GM18511 (cell line): ENCODE results near the gene SIPA1.

Experiments
- ATAC-seq: cut with Tn5 transposase; IDR thresholded peaks from one replicate; pipeline ENCODE4 v1.9.1; 2021; ENCODE audit warnings: mild to moderate bottlenecking, moderate library complexity; ENCODE audit not compliant: unreplicated experiment

The SIPA1 gene

GRCh38 chr11:65607614-65608426, 30.1 kb upstream of the SIPA1 start:
- ATAC-seq, result no peak

DNA sequence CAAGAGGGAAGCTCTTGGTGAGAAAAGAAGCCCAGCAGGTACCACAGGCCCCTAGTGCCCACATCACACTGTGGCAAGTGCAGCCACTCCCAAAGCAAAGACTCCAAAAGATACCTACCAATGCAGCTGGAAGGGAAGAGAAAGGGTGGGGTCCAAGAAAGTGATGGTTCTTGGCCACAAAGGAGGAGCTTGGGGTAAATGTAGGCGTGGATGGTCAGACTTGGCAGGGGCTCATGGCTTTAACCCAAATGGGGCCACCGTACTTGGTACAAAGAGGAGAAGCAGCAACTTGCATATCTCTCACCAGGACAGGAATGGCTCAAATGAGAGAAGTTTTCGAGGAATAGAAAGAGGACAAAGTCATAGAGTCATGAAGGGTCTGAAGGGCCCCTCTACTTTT, 28.7 kb upstream of the SIPA1 start:
- ATAC-seq, result no peak

DNA sequence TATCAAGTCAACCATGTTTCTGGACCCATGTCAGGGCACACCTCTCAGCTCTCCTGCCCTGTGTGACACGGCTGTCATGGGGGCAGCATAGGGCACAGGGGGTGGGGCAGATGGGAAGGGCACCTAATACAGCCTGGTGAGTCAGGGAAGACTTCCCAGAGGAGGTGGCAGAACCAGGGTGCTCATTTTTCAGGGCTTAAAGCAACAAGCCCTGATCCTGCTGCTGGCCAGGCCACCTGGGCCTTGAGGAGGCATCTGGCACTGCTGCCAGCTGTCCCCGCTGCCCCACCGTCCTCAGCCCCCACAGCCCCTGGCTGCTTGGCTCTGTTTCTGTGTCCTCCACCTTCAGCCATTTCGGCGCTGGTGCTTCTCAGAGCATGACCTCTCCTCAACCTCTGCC, 28.2 kb upstream of the SIPA1 start:
- ATAC-seq, result no peak

- no peak for ATAC-seq
Measured at GRCh38 chr11:65610404-65610803, 27.5 kb upstream of the SIPA1 start.

DNA sequence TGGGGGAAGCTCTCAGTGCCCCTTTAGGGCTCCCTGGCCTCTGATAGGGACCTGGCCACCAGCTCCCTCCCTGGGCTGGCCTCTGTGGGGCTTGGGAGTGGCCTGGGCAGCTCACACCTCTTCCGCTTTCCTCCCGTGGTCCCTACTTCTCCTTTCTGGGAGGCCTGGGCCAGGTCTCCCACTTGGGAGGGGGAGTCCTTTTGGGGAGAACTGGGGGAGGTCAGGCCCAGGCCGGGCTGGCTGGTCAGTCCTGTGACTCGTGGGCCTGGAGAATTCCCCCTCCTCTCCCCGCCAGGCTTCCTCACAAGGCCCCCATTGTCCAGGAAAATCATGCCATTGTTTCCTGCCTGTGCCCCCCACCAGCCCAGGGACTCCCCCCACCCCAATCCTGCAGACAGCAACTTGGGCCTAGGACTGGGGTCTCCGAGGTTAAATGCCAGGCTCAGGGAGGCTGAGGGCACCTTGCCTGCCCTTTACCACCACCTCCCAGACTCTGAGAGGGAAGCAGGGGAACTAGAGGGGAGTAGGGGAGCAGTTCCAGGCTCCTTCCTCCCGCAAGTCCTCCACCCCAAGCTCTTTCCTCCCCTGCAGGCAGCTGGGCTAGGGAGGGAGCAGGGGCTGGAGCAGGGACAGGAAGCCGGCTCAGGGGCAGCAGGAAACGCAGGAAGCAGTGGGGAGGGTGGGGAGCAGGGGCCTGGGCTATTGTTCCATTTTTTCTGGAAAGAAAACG, 26.7 kb upstream of the SIPA1 start:
- ATAC-seq, result no peak

DNA sequence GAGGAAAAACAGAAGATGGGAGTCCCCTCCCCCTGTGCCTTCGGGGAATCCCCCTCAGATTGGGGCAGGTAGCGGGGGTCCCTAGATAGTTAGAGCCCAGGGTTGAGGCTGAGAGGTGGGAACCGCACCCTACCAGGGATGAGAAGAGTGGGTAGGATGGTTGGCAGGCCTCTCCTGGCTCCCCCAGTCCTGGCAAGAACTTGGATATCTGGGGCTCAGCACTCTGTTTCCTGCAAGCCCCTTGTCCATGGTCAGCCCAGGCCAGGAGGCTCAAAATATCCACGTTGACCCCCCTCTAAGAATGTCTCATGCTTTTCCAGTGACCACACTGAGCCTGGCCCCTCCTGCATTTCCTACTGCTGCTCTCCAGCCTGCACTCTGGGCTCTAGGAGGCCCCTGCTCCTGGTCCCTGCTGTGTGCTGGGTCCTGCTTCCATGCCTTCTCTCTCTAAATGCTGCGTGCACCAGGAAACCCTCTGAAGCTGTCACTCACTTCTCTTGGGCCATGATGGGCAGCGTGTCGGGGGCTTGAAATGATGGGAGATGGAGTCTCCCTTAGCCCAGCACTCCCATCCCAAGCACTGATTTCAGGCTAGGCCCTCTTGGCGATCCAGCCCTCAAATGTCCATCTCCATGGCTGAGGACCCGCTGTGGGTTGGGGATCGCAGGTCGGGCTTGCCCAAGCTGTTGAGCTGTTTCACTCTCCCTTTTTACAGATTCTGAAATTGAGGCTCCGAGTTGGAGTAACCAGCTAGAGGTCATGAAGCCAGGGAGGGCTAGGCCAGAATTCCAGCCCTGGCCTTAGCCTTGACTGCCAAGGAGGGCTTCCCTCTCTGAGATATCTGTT, 25.9 kb upstream of the SIPA1 start:
- no peak for ATAC-seq

- no peak for ATAC-seq
Measured at GRCh38 chr11:65612691-65613090, 25.2 kb upstream of the SIPA1 start.

- no peak for ATAC-seq
Measured at GRCh38 chr11:65613091-65613928, 24.6 kb upstream of the SIPA1 start.

DNA sequence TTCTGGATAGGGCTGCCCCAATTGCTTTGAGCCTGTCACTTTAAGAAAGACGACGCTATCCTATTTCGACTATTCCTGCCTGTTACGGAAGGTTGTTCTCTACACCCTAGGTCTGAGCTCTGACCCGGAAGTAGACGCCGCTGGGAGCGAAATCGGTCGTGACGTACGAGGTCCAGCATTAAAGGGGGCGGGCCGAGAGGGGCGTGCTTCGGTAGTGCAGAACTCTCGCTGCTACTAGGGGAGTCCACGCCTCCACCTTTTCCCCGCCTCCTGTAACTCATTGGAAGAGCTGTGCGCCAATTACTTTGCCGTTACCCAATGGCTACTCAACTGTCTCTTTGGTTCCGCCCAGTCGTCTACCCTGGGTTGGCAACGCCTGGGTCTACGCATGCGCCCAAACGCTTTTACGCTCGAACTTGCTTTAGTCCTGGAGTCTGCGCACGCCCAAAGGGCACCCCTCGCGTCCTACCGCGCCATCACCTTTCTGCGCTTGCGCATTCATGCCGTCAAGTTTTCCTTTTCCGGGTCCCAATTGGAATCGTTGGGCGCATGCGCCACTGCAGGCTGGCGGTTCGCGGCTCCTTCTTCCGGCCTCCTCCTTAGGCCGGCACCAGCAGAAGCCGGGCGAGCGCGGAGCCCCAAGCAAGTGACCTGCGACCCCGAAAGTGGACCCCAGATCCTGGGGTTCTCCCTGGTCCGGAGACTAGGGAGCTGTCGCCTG, 22.5 kb upstream of the SIPA1 start, which contains the start of gene PCNX3:
PCNX3 (plus strand) TSS at position 548 of the 721 bp plus-strand sequence. CDS start 536 bp downstream, outside the sequence.
- peak; percentile 78 for ATAC-seq

DNA sequence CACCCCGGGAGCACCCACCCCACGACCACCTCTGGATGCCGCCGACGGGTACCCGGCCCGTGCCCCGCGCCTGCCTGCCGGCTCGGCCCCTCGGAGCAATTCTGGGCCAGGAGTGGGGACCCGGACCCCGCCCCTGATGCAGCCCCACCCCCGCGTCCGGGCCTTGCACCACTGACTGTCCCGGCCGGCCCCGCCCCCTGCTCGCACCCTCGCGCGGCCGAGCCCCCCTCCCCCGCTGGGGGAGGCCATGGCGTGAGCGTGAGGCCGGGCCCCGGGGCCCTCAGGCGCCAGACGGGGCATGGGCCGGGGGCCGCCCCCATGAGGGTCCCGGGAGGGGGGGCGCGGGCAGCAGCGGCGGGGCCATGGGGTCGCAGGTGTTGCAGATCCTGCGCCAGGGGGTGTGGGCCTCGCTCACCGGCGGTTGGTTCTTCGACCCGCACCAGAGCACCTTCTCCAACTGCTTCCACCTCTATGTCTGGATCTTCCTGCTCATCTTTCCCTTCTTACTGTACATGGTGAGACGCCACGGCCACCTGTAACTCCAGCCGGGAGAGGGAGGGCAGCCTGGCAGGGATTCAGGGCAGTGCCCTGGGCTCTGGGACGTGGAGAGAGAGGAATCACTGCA, 21.8 kb upstream of the SIPA1 start:
- ATAC-seq, result peak; percentile 10

DNA sequence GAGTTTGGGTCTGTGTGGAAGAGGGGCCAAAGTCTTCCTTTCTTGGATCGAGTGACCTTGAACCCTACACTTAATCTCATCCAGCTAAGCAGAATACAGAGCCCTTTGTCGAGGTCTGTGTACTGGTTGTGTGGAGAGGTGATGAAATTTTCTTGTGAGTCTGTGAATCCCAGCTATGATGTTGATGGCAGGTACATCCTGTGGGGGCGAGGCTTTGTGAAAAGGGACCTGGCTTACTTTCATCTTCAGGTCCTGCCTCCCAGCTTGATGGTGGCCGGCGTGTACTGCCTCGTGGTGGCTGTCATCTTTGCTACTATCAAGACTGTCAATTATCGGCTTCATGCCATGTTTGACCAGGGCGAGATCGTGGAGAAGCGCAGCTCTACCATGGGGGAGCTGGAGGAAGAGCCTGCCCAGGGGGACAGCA, 21.3 kb upstream of the SIPA1 start:
- no peak for ATAC-seq

- ATAC-seq, result no peak
Measured at GRCh38 chr11:65617136-65617850, 20.6 kb upstream of the SIPA1 start.

DNA sequence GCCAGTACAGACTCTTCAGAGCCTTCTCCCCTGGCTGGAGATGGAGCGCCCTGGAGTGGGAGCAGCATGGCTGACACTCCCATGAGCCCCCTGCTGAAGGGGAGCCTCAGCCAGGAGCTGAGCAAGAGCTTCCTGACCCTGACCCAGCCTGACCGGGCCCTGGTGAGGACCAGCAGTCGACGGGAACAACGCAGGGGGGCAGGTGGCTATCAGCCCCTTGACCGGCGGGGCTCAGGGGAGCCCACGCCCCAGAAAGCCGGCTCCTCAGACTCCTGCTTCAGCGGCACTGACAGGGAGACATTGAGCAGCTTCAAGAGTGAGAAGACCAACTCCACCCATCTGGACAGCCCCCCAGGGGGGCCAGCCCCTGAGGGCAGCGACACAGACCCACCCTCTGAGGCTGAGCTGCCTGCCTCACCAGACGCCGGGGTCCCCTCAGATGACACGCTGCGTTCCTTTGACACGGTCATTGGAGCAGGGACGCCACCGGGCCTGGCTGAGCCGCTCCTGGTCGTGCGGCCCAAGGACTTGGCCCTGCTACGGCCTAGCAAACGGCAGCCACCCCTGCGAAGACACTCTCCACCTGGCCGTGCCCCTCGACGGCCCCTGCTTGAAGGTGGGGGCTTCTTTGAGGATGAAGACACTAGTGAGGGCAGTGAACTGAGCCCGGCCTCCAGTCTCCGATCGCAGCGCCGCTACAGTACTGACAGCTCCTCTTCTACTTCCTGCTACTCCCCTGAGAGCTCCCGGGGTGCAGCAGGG, 19.7 kb upstream of the SIPA1 start:
- no peak for ATAC-seq

DNA sequence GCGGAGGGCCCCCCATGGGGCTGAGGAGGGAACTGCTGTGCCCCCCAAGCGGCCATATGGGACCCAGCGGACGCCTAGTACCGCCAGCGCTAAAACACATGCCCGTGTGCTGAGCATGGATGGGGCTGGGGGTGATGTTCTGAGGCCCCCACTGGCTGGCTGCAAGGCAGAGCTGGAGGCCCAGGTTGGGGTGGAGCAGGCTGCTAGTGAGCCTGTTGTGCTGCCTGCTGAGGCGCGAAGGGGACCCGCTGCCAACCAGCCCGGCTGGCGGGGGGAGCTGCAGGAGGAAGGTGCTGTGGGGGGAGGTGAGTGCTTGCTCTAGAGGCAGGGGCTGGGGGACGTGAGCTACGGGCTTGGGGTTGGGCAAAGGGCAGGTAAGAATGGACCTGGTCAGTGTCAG, 19.1 kb upstream of the SIPA1 start:
- no peak for ATAC-seq

DNA sequence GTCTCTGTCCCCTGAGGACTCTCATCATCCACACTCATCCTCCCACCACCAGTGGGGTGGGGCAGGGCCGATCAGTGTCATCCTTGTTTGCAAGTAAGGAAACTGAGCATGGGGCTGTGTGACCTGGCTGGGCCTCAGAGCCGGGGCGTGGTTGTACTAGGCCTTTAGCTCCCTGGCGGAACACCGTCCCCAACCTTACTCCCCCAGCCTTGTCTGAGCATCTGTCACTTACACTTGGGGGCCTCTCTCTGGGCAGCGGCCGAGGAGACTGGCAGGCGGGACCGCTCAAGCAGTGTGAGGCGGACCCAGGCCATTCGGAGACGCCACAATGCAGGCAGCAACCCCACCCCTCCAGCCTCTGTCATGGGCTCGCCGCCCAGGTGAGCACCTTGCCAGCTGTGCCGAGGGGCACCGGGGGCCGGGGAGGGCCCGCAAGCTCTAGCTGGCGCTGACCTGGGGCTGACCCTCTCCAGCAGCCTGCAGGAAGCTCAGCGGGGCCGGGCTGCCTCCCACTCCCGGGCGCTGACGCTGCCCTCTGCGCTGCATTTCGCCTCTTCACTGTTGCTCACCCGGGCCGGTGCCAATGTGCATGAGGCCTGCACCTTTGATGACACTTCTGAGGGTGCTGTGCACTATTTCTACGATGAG, 18.5 kb upstream of the SIPA1 start:
- ATAC-seq, result no peak

DNA sequence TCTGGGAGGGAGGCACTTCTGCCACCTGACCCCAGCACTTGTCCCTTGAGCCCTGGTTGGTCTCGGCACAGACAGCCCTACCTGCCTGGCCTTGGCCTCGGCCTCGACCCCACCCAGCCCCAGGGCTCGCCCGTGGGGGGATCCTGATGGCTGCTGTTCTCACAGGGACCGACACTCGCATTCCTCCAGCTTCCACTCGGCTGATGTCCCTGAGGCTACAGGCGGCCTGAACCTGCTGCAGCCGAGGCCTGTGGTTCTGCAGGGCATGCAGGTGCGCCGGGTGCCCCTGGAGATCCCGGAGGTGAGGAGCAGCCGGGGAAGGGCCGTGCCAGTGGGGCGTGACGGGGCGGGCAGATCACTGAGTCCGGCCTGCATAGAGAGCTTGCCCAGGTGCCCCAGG, 17.2 kb upstream of the SIPA1 start:
- ATAC-seq, result no peak

DNA sequence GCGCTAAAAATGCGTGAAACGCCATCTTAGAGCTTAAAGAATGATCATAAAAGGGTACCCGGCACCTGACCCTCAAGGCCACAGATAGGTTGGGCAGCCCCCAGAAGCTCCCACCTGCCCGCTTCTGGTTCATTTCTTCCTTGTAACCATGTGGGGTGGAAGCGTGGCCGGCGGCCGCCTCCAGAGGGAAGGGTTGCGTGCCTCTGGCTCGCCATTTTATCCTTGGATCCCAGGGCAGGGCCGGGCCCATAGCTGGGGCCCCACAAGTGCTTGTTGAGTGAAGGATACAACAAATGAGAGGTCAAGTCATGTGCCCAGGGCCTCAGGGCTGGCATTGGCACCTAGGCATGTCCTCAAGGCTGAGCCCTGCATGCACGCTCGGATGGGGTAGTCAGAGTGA, 16.4 kb upstream of the SIPA1 start:
- no peak for ATAC-seq
